H9 (cell line): Measurements from ENCODE around the gene ABCD1. TPM values are rescaled to one million over a fixed set of nuclear protein-coding genes. Genes with fewer than 3 reads are reported as not detected.
"Not testable (repeated sequence)": the region's sequence is repeated elsewhere in the genome, so short reads cannot be mapped to it uniquely, and the experiment has no call there.

Source experiments
- DNase-seq: peaks from one replicate; pipeline ENCODE4 v3.0.0-alpha.2; 2017
- H2AFZ ChIP-seq: one replicate; pipeline ENCODE4 v1.6.1; 2013; ENCODE audit warnings: mild to moderate bottlenecking, low read length, control low read depth, moderate library complexity
- H2AK5ac ChIP-seq: 2 replicates; pipeline ENCODE4 v1.6.1; 2013; ENCODE audit warnings: low read length, control low read depth, mixed read lengths; ENCODE audit not compliant: insufficient read length
- H2BK120ac ChIP-seq: one replicate; pipeline ENCODE4 v1.6.1; 2013; ENCODE audit warnings: low read depth, mild to moderate bottlenecking, low read length, control low read depth, inconsistent platforms; ENCODE audit not compliant: poor library complexity, severe bottlenecking
- H2BK12ac ChIP-seq: 2 replicates; pipeline ENCODE4 v1.6.1; 2013; ENCODE audit warnings: low read length, control low read depth, mixed read lengths, low read depth; ENCODE audit not compliant: insufficient read length
- H2BK15ac ChIP-seq: 2 replicates; pipeline ENCODE4 v1.6.1; 2013; ENCODE audit warnings: low read depth, low read length, control low read depth
- H2BK20ac ChIP-seq: one replicate; pipeline ENCODE4 v1.6.1; 2013; ENCODE audit warnings: low read depth, mild to moderate bottlenecking, low read length, control low read depth, inconsistent platforms; ENCODE audit not compliant: poor library complexity, severe bottlenecking
- H2BK5ac ChIP-seq: 2 replicates; pipeline ENCODE4 v1.6.1; 2013; ENCODE audit warnings: low read length, control low read depth, mixed read lengths; ENCODE audit not compliant: insufficient read length
- H3K14ac ChIP-seq: 2 replicates; pipeline ENCODE4 v1.6.1; 2013; ENCODE audit warnings: low read length, control low read depth; ENCODE audit not compliant: insufficient read depth
- H3K18ac ChIP-seq: 2 replicates; pipeline ENCODE4 v1.6.1; 2013; ENCODE audit warnings: low read depth, mild to moderate bottlenecking, mixed read lengths, low read length, control low read depth; ENCODE audit not compliant: insufficient read length
- H3K23ac ChIP-seq: 2 replicates; pipeline ENCODE4 v1.6.1; 2013; ENCODE audit warnings: low read length, control low read depth, mixed read lengths, low read depth; ENCODE audit not compliant: insufficient read length
- H3K23me2 ChIP-seq: 2 replicates; pipeline ENCODE4 v1.6.1; 2013; ENCODE audit warnings: low read depth, mild to moderate bottlenecking, mixed read lengths, low read length, control low read depth; ENCODE audit not compliant: insufficient read length, poor library complexity, severe bottlenecking
- H3K27ac ChIP-seq: 2 replicates; pipeline ENCODE4 v1.5.1; 2013; ENCODE audit warnings: low read length, control low read depth, mixed read lengths, low read depth; ENCODE audit not compliant: insufficient read length
- H3K27me3 ChIP-seq: 2 replicates; pipeline ENCODE4 v1.6.1; 2013; ENCODE audit warnings: low read length, control low read depth, inconsistent platforms; ENCODE audit not compliant: insufficient read depth
- H3K4ac ChIP-seq: 2 replicates; pipeline ENCODE4 v1.6.1; 2013; ENCODE audit warnings: low read depth, mild to moderate bottlenecking, control low read depth, inconsistent platforms, low read length, moderate library complexity
- H3K4me1 ChIP-seq: 2 replicates; pipeline ENCODE4 v1.6.1; 2013; ENCODE audit warnings: low read length, control low read depth, inconsistent platforms; ENCODE audit not compliant: insufficient read depth
- H3K4me2 ChIP-seq: 2 replicates; pipeline ENCODE4 v1.6.1; 2013; ENCODE audit warnings: low read length, control low read depth, mixed read lengths; ENCODE audit not compliant: insufficient read length, insufficient read depth
- H3K56ac ChIP-seq: 2 replicates; pipeline ENCODE4 v1.6.1; 2013; ENCODE audit warnings: low read depth, mild to moderate bottlenecking, mixed read lengths, low read length, control low read depth; ENCODE audit not compliant: insufficient read length
- H3K79me1 ChIP-seq: 2 replicates; pipeline ENCODE4 v1.6.1; 2013; ENCODE audit warnings: low read depth, mild to moderate bottlenecking, moderate library complexity, low read length, control low read depth, inconsistent platforms; ENCODE audit not compliant: insufficient read depth, poor library complexity, severe bottlenecking
- H3K79me2 ChIP-seq: 2 replicates; pipeline ENCODE4 v1.6.1; 2013; ENCODE audit warnings: low read length, control low read depth, inconsistent platforms; ENCODE audit not compliant: insufficient read depth
- H3K9ac ChIP-seq: 2 replicates; pipeline ENCODE4 v1.6.1; 2013; ENCODE audit warnings: low read length, control low read depth, mixed read lengths; ENCODE audit not compliant: insufficient read length; ENCODE audit errors: extremely low read depth
- H3K9me3 ChIP-seq: one replicate; pipeline ENCODE4 v1.6.1; 2013; ENCODE audit warnings: low read depth, low read length, inconsistent platforms; ENCODE audit not compliant: control insufficient read depth
- H3T11ph ChIP-seq: one replicate; pipeline ENCODE4 v1.6.1; 2013; ENCODE audit warnings: mild to moderate bottlenecking, low read length, control low read depth, inconsistent platforms
- H4K20me1 ChIP-seq: one replicate; pipeline ENCODE4 v1.6.1; 2013; ENCODE audit not compliant: control insufficient read depth, insufficient read length, insufficient read depth
- H4K5ac ChIP-seq: 2 replicates; pipeline ENCODE4 v1.6.1; 2013; ENCODE audit warnings: low read depth, mild to moderate bottlenecking, mixed read lengths, low read length, control low read depth; ENCODE audit not compliant: insufficient read length
- H4K8ac ChIP-seq: replicated peaks from 2 replicates; pipeline ENCODE4 v1.6.1; 2013; ENCODE audit warnings: low read length, control low read depth, mixed read lengths, low read depth; ENCODE audit not compliant: insufficient read length
- H4K91ac ChIP-seq: 2 replicates; pipeline ENCODE4 v1.6.1; 2013; ENCODE audit warnings: low read depth, mild to moderate bottlenecking, moderate library complexity, mixed read lengths, low read length, control low read depth; ENCODE audit not compliant: insufficient read length
- H3K27ac Mint-ChIP-seq, 3 experiments: 2 replicates in 2 of 3; 3 replicates in 1 of 3; pipeline ENCODE4 v1.8.0; 2020 to 2021; ENCODE audit warnings: mixed read lengths in 3 of 3, mild to moderate bottlenecking in 1 of 3, moderate library complexity in 1 of 3
- H3K27me3 Mint-ChIP-seq: 2 replicates; pipeline ENCODE4 v1.8.0; 2021; ENCODE audit warnings: low read depth, mild to moderate bottlenecking, moderate library complexity, mixed read lengths
- H3K36me3 Mint-ChIP-seq, 3 experiments: 2 replicates in 2 of 3; 3 replicates in 1 of 3; pipeline ENCODE4 v1.8.0; 2020 to 2021; ENCODE audit warnings: low read depth in 3 of 3, mixed read lengths in 3 of 3; ENCODE audit not compliant: insufficient read depth in 1 of 3
- H3K4me1 Mint-ChIP-seq, 2 experiments: 2 replicates each; pipeline ENCODE4 v1.8.0; 2020; ENCODE audit warnings: mixed read lengths in 2 of 2
- H3K4me3 Mint-ChIP-seq, 2 experiments: 2 replicates in 1 of 2; 3 replicates in 1 of 2; pipeline ENCODE4 v1.8.0; 2020 to 2021; ENCODE audit warnings: mild to moderate bottlenecking in 2 of 2, mixed read lengths in 2 of 2, moderate library complexity in 1 of 2
- H3K9me3 Mint-ChIP-seq, 2 experiments: 2 replicates in 1 of 2; 3 replicates in 1 of 2; pipeline ENCODE4 v1.8.0; 2020; ENCODE audit warnings: mild to moderate bottlenecking in 2 of 2, mixed read lengths in 2 of 2, moderate library complexity in 1 of 2
- WGBS: extraction: QIAGEN DNeasy Blood & Tissue Kit; methylation state at CpG from one replicate; pipeline ENCODE4 v1.1.7; 2013; ENCODE audit warnings: missing lambda C conversion rate, low lambda C conversion rate, mixed read lengths; ENCODE audit not compliant: insufficient read length; ENCODE audit errors: extremely low coverage; 5-methylcytosine and 5-hydroxymethylcytosine counted together
- total RNA-seq: library from RNA; stranded (reverse); gene quantifications from 2 replicates; pipeline ENCODE4 v1.2.1, GENCODE V29; 2021
- TF ChIP-seq, protein P1 (sequence below): fragments of 200-600 bp; sonication (generic); conservative IDR thresholded peaks from 3 replicates; pipeline ENCODE4 v1.8.0; 2021; ENCODE audit warnings: antibody characterized with exemption, mild to moderate bottlenecking

The ABCD1 gene
- total RNA-seq, 1 experiment from 2014 or later: 11.1 TPM

DNA sequence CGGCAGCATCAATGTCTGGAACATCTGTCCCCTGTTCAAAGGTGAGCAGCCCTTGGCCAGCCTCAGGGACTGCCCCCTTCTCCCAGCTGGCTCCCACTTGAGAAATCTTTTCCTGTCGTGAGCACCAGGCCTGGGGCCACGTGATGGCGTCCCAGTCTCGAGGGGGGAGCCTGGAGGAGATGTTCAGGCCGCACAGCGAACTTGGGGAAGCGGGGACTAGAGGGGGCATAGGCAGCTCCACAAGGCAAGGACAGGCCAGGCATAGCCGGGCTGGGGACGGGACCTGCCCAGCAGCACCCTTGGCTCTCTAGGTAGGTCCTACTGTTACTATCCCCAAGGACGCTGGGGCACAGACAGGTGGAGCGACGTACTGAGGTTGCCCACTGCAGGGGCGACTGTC lies 34.2 kb upstream of the ABCD1 start:
- H3T11ph ChIP-seq: no peak overlapping the region
- no peak overlapping the region for H3K4me2 ChIP-seq
- H3K9me3 ChIP-seq: peaks cover 2% of the 10 kb centered on the region
- H3K36me3 Mint-ChIP-seq: peaks cover 18 to 44% (median 43%) of the 10 kb centered on the region in 3 experiments; a peak in 6 of 7 replicates
- DNase-seq: no peak
- no peak overlapping the region for H3K56ac ChIP-seq
- H2BK20ac ChIP-seq: no peak overlapping the region
- H3K79me1 ChIP-seq: no peaks in the 10 kb centered on the region
- no peak overlapping the region for H2BK120ac ChIP-seq
- no peak overlapping the region for H3K27ac Mint-ChIP-seq
- H3K4me1 Mint-ChIP-seq: peaks cover 9 to 18% of the 10 kb centered on the region in 2 experiments
- H3K23me2 ChIP-seq: no peaks in the 10 kb centered on the region
- H3K4me1 ChIP-seq: no peaks in the 10 kb centered on the region; the same call in 1 of the 2 replicates
- no peak overlapping the region for H3K18ac ChIP-seq
- H3K14ac ChIP-seq: no peak overlapping the region
- peaks cover 5% of the 10 kb centered on the region for H4K20me1 ChIP-seq
- peaks cover 28 to 58% of the 10 kb centered on the region in 2 experiments for H3K9me3 Mint-ChIP-seq
- TF ChIP-seq, protein P1, sequence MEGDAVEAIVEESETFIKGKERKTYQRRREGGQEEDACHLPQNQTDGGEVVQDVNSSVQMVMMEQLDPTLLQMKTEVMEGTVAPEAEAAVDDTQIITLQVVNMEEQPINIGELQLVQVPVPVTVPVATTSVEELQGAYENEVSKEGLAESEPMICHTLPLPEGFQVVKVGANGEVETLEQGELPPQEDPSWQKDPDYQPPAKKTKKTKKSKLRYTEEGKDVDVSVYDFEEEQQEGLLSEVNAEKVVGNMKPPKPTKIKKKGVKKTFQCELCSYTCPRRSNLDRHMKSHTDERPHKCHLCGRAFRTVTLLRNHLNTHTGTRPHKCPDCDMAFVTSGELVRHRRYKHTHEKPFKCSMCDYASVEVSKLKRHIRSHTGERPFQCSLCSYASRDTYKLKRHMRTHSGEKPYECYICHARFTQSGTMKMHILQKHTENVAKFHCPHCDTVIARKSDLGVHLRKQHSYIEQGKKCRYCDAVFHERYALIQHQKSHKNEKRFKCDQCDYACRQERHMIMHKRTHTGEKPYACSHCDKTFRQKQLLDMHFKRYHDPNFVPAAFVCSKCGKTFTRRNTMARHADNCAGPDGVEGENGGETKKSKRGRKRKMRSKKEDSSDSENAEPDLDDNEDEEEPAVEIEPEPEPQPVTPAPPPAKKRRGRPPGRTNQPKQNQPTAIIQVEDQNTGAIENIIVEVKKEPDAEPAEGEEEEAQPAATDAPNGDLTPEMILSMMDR: no peak
- H3K27me3 Mint-ChIP-seq: 0 out of 2 replicates have a peak, but pooled peaks cover 2% of the 10 kb centered on the region
- no peak overlapping the region for H2AK5ac ChIP-seq
- H2BK12ac ChIP-seq: no peak overlapping the region
- no peaks in the 10 kb centered on the region; the same call in 1 of the 2 replicates for H3K79me2 ChIP-seq
- H2AFZ ChIP-seq: no peak overlapping the region
- no peak overlapping the region for H3K27ac ChIP-seq
- no peak overlapping the region for H2BK15ac ChIP-seq
- no peak overlapping the region for H2BK5ac ChIP-seq
- H3K23ac ChIP-seq: no peak overlapping the region
- no peak overlapping the region for H3K9ac ChIP-seq
- no peak overlapping the region for H4K8ac ChIP-seq
- H4K5ac ChIP-seq: no peak overlapping the region
- peak overlapping the region; percentile 29 to 65; a peak in 3 of 5 replicates for H3K4me3 Mint-ChIP-seq
- H3K4ac ChIP-seq: no peak overlapping the region
- WGBS: no CpG with 5 or more reads among the region's 14 CpGs
- no peak overlapping the region for H4K91ac ChIP-seq
- no peaks in the 10 kb centered on the region for H3K27me3 ChIP-seq

DNA sequence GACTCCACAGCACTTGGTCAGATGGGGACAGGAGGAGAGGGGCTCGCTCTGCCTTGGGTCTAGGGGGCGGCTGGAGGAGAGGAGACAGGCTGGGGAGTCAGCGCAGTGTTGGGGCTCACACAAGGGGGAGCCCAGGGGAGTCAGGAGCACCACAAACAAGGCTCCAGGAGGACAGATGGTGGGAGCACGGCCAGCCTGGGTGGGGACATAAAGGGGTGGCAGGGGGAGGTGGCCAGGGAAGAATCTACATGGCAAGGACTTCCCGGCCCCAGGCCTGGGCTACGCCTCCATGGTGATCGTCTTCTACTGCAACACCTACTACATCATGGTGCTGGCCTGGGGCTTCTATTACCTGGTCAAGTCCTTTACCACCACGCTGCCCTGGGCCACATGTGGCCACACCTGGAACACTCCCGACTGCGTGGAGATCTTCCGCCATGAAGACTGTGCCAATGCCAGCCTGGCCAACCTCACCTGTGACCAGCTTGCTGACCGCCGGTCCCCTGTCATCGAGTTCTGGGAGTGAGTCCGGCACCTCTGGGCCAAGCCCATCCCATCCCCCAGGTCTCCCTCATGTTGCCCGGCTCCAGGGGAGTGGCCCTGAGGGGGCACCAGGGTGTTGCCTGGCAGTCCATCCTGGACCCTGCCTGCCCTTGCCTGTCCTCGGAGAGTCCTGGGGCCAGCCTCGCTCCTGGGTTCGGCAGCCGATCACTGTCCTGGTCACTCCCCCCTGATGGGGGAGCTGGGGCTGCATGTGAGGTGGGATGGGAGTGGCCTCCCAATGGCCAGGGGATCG lies 33.4 kb upstream of the ABCD1 start:
- Mint-ChIP-seq H3K4me1 (peaks cover 6 to 14% of the 10 kb centered on the region in 2 experiments), H3K9me3 (peaks cover 31 to 60% of the 10 kb centered on the region in 2 experiments), H3K36me3 (peaks cover 22 to 50% (median 49%) of the 10 kb centered on the region in 3 experiments; a peak in 6 of 7 replicates), H3K4me3 (peak overlapping the region in 1 of 2 experiments; percentile 27; a peak in 4 of 5 replicates)
- H3K18ac ChIP-seq, H3K23ac ChIP-seq, H3K27me3 ChIP-seq, H4K20me1 ChIP-seq, H4K91ac ChIP-seq, H4K5ac ChIP-seq, H3K23me2 ChIP-seq, H3K56ac ChIP-seq, H3K4me1 ChIP-seq, H2BK120ac ChIP-seq, H3K79me2 ChIP-seq, H3K14ac ChIP-seq, H3K4me2 ChIP-seq, H3K9ac ChIP-seq, DNase-seq, H3K79me1 ChIP-seq, H3T11ph ChIP-seq, H2AK5ac ChIP-seq, H3K9me3 ChIP-seq, H2BK20ac ChIP-seq, H3K27ac Mint-ChIP-seq, H2BK5ac ChIP-seq, H2AFZ ChIP-seq, H3K27ac ChIP-seq, H2BK12ac ChIP-seq, H2BK15ac ChIP-seq, H3K27me3 Mint-ChIP-seq, H3K4ac ChIP-seq, H4K8ac ChIP-seq: not testable (repeated sequence)
- no CpG with 5 or more reads among the region's 21 CpGs for WGBS
